Muscle layer of colon (tissue), 2 donors: ENCODE measurements around the gene PPP1R18.
A peak's percentile ranks its signal among the peaks of the same experiment; 100 is the strongest.

Source experiments
- H3K27ac ChIP-seq: one replicate; pipeline ENCODE4 v1.7.0; 2013; ENCODE audit warnings: low read depth, mild to moderate bottlenecking, low read length, moderate library complexity
- H3K27me3 ChIP-seq, 2 donors: one replicate each; pipeline ENCODE4 v1.7.0; 2013; ENCODE audit warnings: low read length in 2 of 2, mild to moderate bottlenecking in 2 of 2; ENCODE audit not compliant: insufficient read depth in 2 of 2, control insufficient read depth in 1 of 2
- H3K36me3 ChIP-seq: one replicate; pipeline ENCODE4 v1.7.0; 2013; ENCODE audit warnings: mild to moderate bottlenecking, low read length; ENCODE audit not compliant: insufficient read depth
- H3K4me1 ChIP-seq: one replicate; pipeline ENCODE4 v1.7.0; 2013; ENCODE audit warnings: mild to moderate bottlenecking, low read length; ENCODE audit not compliant: insufficient read depth
- H3K4me3 ChIP-seq, 2 donors: one replicate each; pipeline ENCODE4 v1.7.0; 2013; ENCODE audit warnings: low read length in 2 of 2, low read depth in 1 of 2, mild to moderate bottlenecking in 1 of 2, moderate library complexity in 1 of 2
- H3K9ac ChIP-seq: one replicate; pipeline ENCODE4 v1.7.0; 2013; ENCODE audit warnings: low read length
- H3K9me3 ChIP-seq: one replicate; pipeline ENCODE4 v1.7.0; 2013; ENCODE audit warnings: mild to moderate bottlenecking, low read length
- donor health status: abdominal sarcoma.
- donor health status: Adenocarcinoma of cecum.

The PPP1R18 gene

DNA sequence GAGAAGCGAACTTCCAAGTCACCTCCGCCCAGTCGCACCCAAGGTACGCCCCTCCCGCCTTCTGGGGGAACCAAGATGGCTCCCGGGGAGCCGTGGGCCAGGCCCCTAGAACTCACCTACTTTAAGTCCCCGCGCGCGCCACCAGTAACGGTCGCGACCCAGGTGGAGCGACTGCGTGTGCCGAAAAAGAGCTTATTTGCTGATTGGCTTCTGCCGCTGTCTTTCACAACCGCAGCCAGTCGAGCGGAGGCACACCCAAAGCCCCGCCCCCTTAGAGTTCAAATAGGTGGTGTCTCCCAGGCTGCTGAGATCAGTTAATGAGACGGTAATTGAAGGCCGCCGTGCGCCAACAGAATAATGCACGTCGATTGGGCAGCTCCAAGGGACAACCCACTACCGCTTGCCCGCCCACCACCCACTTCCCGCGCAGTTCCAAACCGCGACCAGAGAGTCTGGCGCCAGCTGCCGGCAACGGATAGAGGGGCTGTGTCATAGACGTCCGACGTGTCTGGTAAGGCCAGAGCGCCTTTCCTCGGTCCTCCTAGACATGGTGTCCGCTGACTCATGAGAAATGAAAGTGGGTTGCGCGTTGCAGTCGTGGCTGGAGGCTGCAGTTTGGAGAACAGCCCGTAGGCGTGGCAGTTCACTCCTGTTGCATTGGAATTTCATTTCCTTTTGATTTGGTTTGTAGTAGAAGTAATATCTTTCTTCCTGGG, 30.8 kb upstream of the PPP1R18 start, which contains the start of gene MDC1:
MDC1 (minus strand) TSS at position 153 of the 716 bp plus-strand sequence. CDS start 2,106 bp downstream, outside the sequence.
- Histone ChIP-seq H3K4me1 (peaks cover 21% of the 10 kb centered on the region), H3K9me3 (no peaks in the 10 kb centered on the region), H3K27ac (peak within 1 kb of the TSS; percentile 91), H3K9ac (peak within 1 kb of the TSS; percentile 79), H3K4me3 (peak within 1 kb of the TSS; percentile 64 to 79), H3K27me3 (no peaks in the 10 kb centered on the region), H3K36me3 (peaks cover 22% of the 10 kb centered on the region)

DNA sequence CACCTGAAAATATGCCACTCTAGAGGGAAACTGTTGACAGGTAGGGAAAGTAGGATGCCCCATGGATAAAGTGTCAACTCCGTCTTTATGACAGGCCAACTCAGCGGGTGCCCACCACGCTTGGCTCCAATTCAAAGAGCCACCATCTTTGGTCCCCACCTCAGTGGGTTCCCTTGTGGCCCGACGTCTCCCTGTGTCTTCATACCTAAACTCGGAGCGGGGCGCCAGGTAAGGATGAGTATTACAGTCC, 30.4 kb upstream of the PPP1R18 start:
- H3K9me3 ChIP-seq = no peaks in the 10 kb centered on the region
- peak overlapping the region; percentile 79 for H3K9ac ChIP-seq
- H3K4me3 ChIP-seq = peak overlapping the region; percentile 64 to 79
- peaks cover 27% of the 10 kb centered on the region for H3K36me3 ChIP-seq
- H3K27me3 ChIP-seq = no peaks in the 10 kb centered on the region
- H3K4me1 ChIP-seq = peaks cover 16% of the 10 kb centered on the region
- peak overlapping the region; percentile 91 for H3K27ac ChIP-seq

DNA sequence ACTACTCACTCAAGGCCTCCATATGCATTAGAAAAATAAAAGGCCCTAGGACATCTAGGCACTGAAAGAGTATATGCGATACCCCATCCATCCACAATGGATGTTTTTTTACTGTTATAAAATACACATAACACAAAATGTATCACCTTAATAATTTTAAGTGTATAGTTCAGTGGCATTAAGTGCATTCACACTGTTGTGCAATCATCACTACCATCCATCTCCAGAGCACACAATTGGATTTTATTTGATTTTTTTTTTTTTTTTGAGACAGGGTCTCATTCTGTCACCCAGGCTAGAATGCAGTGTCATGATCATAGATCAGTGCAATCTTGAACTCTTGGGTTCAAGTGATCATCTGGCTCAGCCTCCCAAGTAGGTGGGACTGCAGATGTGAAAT, 27.8 kb upstream of the PPP1R18 start:
- Histone ChIP-seq H3K9me3 (no peaks in the 10 kb centered on the region), H3K4me3 (no peak overlapping the region), H3K27ac (no peak overlapping the region), H3K27me3 (no peaks in the 10 kb centered on the region), H3K4me1 (peaks cover 8% of the 10 kb centered on the region), H3K9ac (no peak overlapping the region), H3K36me3 (peaks cover 41% of the 10 kb centered on the region)

DNA sequence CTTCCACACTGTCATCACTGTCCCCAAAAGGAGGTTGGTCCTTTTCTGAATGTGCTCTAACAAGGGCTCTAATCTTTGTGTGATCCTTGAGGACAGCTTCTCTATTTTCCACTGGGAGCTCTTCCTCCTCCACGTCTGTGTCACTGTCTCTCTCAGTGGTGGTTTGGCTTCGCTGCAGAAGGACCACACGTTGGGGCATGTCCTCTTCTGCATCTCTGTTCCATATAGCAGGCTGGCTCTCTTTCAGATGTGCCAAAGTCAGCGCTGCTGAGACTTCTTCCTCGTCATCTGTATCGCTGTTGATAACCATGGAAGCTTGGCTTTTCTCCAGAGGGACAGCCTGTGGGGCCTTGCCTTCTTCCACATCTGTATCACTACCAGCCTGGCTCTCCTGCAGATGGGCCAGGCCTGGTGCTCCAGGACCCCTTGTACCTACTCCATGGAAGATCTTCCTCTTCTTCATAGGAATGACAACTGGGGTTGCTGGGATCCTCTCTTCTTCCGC, 26.0 kb upstream of the PPP1R18 start:
- peaks cover 49% of the 10 kb centered on the region for H3K36me3 ChIP-seq
- H3K9ac ChIP-seq = no peak overlapping the region

DNA sequence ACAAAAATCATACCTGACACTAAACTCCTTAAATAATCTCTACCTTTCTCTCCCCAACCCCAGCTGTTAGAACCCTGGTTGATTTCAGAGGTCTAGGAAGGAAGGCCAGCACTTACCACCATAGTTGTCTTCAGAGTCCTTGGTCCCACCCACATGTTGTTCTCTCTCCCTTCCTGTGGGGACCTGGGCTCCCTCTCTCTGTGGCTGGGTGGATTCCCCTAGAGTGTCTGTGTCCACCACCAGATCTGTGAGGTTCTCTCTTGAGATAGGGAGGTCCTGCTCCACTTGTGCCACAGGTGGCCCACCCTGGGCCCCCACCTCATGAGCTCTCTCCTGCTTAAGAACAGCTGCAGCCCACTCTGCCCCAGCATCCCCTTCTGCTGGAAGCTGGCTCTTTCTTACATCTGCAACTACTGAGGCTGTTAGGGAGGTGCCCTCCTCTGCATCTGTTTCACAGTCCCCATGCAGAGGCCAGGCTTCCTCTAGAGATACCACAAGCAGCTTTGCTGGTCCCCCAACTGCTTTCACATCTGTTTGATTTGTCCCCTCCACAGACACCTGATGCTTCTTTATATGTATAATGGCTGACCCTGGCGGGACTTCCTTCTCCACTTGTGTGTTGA, 25.4 kb upstream of the PPP1R18 start:
- H3K4me1 ChIP-seq = peaks cover 4% of the 10 kb centered on the region
- no peak overlapping the region for H3K9ac ChIP-seq
- peaks cover 55% of the 10 kb centered on the region for H3K36me3 ChIP-seq
- H3K27ac ChIP-seq = no peak overlapping the region
- H3K4me3 ChIP-seq = no peak overlapping the region
- no peaks in the 10 kb centered on the region for H3K27me3 ChIP-seq
- no peaks in the 10 kb centered on the region for H3K9me3 ChIP-seq

More for the DNA sequence above, 26.0 kb upstream of the PPP1R18 start:
- peaks cover 4% of the 10 kb centered on the region for H3K4me1 ChIP-seq
- no peaks in the 10 kb centered on the region for H3K9me3 ChIP-seq
- no peak overlapping the region for H3K27ac ChIP-seq
- H3K27me3 ChIP-seq = no peaks in the 10 kb centered on the region
- H3K4me3 ChIP-seq = no peak overlapping the region

DNA sequence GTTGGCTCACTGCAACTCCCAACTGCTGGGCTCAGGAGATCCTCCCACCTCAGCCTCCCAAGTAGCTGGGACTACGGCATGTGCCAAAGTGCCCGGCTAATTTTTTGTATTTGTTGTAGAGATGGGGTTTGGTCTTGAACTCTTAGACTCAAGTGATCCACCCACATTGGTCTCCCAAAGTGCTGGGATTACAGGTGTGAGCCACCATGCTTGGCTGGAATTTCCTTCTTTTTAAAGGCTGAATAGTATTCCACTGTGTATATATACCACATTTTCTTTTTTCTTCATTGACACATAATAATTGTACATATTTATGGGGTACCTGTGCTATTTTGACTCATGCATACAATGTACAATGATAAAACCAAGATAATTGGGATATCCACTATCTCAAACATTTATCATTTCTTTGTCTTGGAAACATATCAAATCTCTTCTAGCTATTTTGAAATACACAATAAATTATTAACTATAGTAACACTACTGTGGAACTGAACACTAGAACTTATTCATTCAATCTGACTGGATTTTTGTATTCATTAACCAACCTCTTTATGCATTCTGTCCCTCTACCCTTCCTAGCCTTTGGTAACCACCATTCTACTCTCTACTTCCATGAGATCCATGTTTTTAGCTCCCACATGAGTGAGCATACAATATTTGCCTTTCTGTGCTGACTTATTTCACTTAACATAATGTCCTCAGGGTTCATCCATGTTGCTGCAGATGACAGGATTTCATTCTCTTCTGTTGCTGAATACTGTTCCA, 22.8 kb upstream of the PPP1R18 start:
- no peak overlapping the region for H3K9ac ChIP-seq
- H3K36me3 ChIP-seq = peaks cover 61% of the 10 kb centered on the region
- no peaks in the 10 kb centered on the region for H3K9me3 ChIP-seq
- no peaks in the 10 kb centered on the region for H3K27me3 ChIP-seq
- H3K27ac ChIP-seq = no peak overlapping the region
- no peaks in the 10 kb centered on the region for H3K4me1 ChIP-seq
- H3K4me3 ChIP-seq = no peak overlapping the region

DNA sequence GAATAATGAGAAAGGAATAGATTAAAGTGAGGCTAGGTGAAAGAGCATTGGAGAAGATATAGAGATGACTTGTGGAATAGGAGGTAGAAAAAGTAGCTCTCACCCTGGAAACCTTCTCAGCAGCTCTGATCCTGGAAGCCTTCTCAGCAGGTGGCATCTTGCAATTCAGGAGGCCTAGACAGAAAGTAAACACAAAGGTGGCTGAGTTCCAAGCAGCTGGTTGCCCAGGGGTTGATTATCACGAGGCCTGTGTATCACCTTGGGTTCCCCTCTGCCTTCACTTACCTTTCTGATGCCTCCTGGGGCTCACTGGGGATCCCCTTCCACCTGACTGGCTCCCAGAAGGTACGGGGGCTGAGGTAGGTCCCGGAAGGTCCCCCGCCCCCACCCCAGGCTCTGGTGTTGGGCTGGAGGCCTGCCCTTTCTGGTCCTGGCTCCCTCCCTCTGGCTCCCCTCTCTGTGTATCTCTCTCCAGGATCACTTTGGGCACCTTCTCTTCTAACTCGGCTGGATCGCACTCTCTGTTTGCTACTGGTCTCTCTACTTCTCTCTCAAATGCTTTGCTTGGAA, 20.9 kb upstream of the PPP1R18 start:
- Histone ChIP-seq H3K9me3 (no peaks in the 10 kb centered on the region), H3K9ac (no peak overlapping the region), H3K36me3 (peaks cover 60% of the 10 kb centered on the region), H3K4me1 (no peaks in the 10 kb centered on the region), H3K27ac (no peak overlapping the region), H3K4me3 (no peak overlapping the region), H3K27me3 (no peaks in the 10 kb centered on the region)

DNA sequence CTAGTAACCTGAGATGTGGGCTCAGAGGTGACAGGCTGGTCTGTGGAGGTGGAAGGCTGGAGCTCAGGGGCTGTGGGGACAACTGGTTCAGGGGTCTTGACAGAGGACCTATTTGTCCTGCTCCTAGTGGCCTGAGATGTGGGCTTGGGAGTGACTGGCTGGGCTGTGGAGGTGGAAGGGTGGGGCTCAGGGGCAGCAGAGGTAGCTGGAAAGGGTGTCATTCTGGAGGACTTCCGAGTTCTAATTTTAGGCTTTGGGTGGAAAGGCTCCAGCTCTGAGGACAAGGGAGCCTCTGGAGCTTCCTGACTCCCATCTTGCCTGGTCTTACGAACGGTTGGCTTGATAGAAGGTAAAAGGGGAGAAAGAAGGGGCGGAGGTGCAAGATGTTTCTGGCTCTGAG, 19.2 kb upstream of the PPP1R18 start:
- peaks cover 45% of the 10 kb centered on the region for H3K36me3 ChIP-seq
- H3K9me3 ChIP-seq = no peaks in the 10 kb centered on the region
- no peak overlapping the region for H3K4me3 ChIP-seq
- no peaks in the 10 kb centered on the region for H3K4me1 ChIP-seq
- H3K9ac ChIP-seq = no peak overlapping the region
- H3K27ac ChIP-seq = no peak overlapping the region
- H3K27me3 ChIP-seq = no peaks in the 10 kb centered on the region

DNA sequence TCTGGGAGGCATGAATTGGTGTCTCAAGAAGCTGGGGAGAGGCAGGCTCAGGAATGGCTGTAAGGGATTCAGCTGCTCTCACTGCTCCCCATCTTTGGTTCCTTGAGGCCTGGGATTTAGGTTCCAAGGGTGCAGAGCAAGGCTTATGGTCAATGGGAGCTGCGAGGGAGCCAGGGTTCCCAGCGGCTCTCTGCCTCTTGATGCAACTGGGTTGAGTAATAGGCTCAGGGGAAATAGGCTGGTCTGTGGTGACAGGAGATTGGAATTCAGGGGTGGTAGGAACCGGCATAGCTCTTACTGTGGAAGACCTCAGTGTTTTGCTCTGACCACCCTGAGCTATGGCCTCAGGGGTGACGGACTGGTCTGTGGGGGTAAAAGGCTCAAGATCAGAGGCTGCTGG, 17.4 kb upstream of the PPP1R18 start:
- no peak overlapping the region for H3K9ac ChIP-seq
- no peaks in the 10 kb centered on the region for H3K9me3 ChIP-seq
- H3K4me3 ChIP-seq = no peak overlapping the region
- H3K27ac ChIP-seq = no peak overlapping the region
- no peaks in the 10 kb centered on the region for H3K27me3 ChIP-seq
- no peaks in the 10 kb centered on the region for H3K4me1 ChIP-seq
- peaks cover 48% of the 10 kb centered on the region for H3K36me3 ChIP-seq

DNA sequence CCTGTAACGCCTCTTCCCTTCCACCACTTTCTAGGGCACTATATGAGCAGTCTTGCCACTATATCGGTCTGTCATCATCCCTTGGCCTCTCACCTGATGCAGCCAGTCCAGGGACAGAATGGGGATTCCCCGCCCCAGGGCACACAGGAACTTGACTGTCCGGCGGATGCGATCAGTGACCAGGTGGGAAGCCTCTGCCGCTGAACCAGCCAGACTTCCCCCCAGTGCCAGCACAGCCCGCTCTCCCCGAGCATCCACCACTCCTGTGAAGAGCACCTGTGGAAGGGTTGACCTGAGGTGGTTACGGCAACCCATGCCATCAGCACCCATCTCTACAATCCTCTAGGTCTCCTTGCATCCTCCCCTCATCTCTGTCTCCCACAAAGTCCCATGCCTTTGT, 16.6 kb upstream of the PPP1R18 start:
- Histone ChIP-seq H3K4me3 (no peak overlapping the region), H3K9ac (no peak overlapping the region), H3K4me1 (no peaks in the 10 kb centered on the region), H3K9me3 (no peaks in the 10 kb centered on the region), H3K36me3 (peaks cover 43% of the 10 kb centered on the region), H3K27me3 (no peaks in the 10 kb centered on the region), H3K27ac (no peak overlapping the region)

DNA sequence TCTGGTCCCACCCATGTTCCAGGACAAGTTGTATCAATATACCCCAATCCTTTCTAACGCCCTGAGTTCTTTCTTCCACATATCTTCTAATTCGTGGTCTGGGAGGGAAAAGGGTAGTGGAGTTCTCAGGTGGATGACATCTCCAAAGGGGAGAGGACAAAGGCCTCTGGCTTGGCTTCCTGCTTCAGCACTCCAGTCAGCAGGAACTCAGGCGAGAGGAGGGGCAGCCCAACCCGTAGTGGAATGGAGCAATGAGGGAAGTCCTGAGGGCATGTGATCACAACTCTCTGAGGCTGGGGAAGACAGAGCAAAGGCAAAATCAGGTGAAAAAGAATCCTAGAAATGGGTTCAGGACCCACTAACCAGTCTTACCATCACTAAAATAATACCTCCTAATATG, 13.9 kb upstream of the PPP1R18 start:
- H3K36me3 ChIP-seq = peaks cover 33% of the 10 kb centered on the region
- H3K4me1 ChIP-seq = no peaks in the 10 kb centered on the region
- no peaks in the 10 kb centered on the region for H3K9me3 ChIP-seq
- H3K4me3 ChIP-seq = no peak overlapping the region
- no peaks in the 10 kb centered on the region for H3K27me3 ChIP-seq
- no peak overlapping the region for H3K9ac ChIP-seq
- no peak overlapping the region for H3K27ac ChIP-seq
